T-helper 1 cell (primary cell): ENCODE data around the gene PAK1IP1.
A peak's percentile ranks its signal among the peaks of the same experiment; 100 is the strongest.
"Not testable (repeated sequence)": the region's sequence is repeated elsewhere in the genome, so short reads cannot be mapped to it uniquely, and the experiment has no call there.

ENCODE experiments used
- DNase-seq, 5 donors: peaks; one replicate each; pipeline ENCODE4 v3.0.0-alpha.2; 2012 to 2020

The PAK1IP1 gene

GRCh38 chr6:10746915-10747250 is 52.1 kb downstream of the PAK1IP1 start:
- DNase-seq, result no peak

GRCh38 chr6:10747251-10747972 is 52.6 kb downstream of the PAK1IP1 start, which contains the start of gene TMEM14B:
Gene TMEM14B, plus strand, starts transcription at chr6:10747805. Its CDS starts 1,441 bp downstream, at chr6:10749246.
- peak; percentile 98 to 99 (median 99) for DNase-seq

GRCh38 chr6:10749734-10750133 is 55.0 kb downstream of the PAK1IP1 start:
- DNase-seq, result no peak

GRCh38 chr6:10750568-10750967 is 55.8 kb downstream of the PAK1IP1 start:
- not testable (repeated sequence) for DNase-seq

GRCh38 chr6:10751757-10752156 is 57.0 kb downstream of the PAK1IP1 start:
- not testable (repeated sequence) for DNase-seq

GRCh38 chr6:10756085-10756484 is 61.3 kb downstream of the PAK1IP1 start:
- DNase-seq, result no peak
